Mesodermal cell (in vitro differentiated cells): ENCODE measurements around the gene TFPI2.

Source experiments
- H3K27ac ChIP-seq: 2 replicates; pipeline ENCODE4 v1.7.0; 2013; ENCODE audit warnings: mild to moderate bottlenecking, low read depth, low read length, moderate library complexity; ENCODE audit not compliant: severe bottlenecking
- H3K36me3 ChIP-seq: 2 replicates; pipeline ENCODE4 v1.7.1; 2013; ENCODE audit warnings: mild to moderate bottlenecking, low read length, moderate library complexity; ENCODE audit not compliant: control insufficient read depth, insufficient read depth
- H3K4me1 ChIP-seq: one replicate; pipeline ENCODE4 v1.7.1; 2013; ENCODE audit warnings: mild to moderate bottlenecking, low read length; ENCODE audit not compliant: insufficient read depth, control insufficient read depth, poor library complexity, severe bottlenecking
- H3K4me3 ChIP-seq: 2 replicates; pipeline ENCODE4 v1.7.0; 2013; ENCODE audit warnings: low read length, control low read depth, mild to moderate bottlenecking; ENCODE audit not compliant: insufficient read depth, poor library complexity, severe bottlenecking; ENCODE audit errors: extremely low read depth
- H3K9me3 ChIP-seq: 2 replicates; pipeline ENCODE4 v1.7.1; 2013; ENCODE audit warnings: mild to moderate bottlenecking, low read length, moderate library complexity; ENCODE audit not compliant: control insufficient read depth
- WGBS, 2 experiments: methylation state at CpG; one replicate each; pipeline ENCODE4 v1.1.5; 2013; ENCODE audit warnings: missing lambda C conversion rate in 2 of 2; ENCODE audit not compliant: insufficient coverage in 2 of 2; 5-methylcytosine and 5-hydroxymethylcytosine counted together

Gene TFPI2

DNA sequence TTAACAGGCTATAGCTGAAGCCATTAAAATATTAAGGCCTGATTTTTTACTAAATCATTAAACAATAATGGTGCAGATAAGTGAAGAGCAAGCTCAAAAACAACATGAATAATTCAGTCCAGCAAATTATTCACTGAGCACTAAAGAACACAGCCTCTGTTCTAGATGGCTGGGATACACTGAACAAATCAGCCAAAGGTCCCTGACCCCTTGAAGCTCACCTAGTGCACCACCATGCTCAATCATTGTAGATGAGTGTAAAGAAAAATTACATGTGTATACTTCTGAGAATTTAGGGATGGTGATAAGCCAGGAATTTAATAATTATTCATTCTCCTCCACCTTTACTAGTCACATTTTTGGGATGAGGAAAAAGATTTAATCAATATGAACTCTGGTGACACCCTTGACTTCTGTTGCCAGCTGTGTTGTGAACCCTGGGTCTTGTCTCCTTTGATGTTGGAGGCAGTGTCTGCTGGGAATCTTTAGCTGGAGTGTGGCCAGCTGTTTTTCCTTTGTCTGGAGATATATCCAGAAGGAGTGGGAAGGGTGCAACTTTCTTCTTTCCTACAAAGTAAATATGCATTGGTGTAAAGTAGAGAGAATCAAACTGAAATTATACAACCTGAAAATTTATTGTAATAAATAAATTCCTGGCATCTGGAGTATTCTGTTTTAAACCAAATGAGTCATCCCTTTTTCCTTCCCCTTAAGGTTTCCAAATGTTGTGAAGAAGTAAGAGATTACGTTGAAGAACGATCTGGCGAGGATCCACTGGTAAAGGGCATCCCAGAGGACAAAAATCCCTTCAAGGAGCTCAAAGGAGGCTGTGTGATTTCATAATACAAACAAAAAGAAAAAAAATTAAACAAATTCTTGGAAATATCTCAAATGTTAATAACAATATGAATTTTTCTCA, 19.8 kb upstream of the TFPI2 start:
- Histone ChIP-seq H3K4me1 (no peaks in the 10 kb centered on the region), H3K36me3 (no peaks in the 10 kb centered on the region), H3K9me3 (no peaks in the 10 kb centered on the region), H3K27ac (no peak overlapping the region), H3K4me3 (no peak overlapping the region)
- WGBS, 2 experiments, result no CpG with 5 or more reads among the region's 3 CpGs

DNA sequence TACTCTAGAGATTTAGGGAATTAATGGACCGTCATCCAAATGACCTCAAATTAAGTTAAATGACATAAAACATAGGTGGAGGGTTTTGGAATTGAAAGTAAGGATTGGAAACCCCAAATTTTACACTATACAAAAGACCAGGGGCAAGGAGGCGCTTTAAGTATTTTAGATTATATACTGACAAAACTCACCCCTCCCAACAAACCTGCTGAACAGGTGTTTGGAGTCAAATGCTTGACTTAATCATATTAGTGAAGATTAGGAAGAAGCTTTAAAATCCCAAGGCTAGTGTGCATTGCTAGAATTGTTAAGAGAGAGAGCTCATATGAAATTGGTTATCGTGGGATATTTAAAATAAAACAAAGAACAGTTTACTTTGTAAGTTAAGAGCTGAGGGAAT, 15.7 kb upstream of the TFPI2 start, which contains the start of gene GNGT1:
Gene GNGT1, plus strand, starts transcription at position 301 of the 400 bp plus-strand sequence. CDS start 180 bp downstream, outside the sequence.
- H3K36me3 ChIP-seq, result no peaks in the 10 kb centered on the region
- no peak within 1 kb of the TSS for H3K4me3 ChIP-seq
- no CpG with 5 or more reads among the region's 3 CpGs for WGBS, 2 experiments
- H3K4me1 ChIP-seq, result no peaks in the 10 kb centered on the region
- H3K9me3 ChIP-seq, result no peaks in the 10 kb centered on the region
- H3K27ac ChIP-seq, result no peak within 1 kb of the TSS

DNA sequence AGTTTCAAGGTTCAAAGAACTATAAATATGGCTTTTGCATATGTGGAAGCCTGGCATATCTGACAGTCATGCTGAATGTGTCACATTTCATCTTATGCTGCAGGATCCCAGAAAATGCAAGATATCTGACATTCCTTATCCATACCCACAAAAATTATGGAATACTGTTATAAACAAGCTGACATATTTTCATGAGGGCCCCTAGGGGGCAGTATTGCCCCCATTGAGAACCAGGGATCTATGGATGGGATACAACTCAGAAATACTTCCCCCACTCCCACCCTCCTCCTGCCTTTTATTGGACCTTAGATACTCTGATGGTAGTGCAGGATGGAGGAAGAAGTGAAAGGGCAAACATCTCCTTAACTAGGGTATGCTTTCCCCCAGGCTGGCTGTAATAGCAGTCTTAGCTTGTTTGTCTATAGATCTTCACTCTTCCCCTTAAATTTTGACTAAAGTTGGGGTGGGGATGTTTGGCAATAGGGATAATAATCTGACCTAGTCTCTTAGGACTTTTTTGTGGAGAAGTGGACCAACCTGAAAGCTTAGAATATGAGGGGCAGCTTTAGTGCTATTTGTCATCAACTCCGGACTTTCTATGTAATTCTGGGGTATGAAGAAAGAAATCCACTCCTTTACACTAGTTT, 12.3 kb upstream of the TFPI2 start:
- no peak overlapping the region for H3K27ac ChIP-seq
- no peaks in the 10 kb centered on the region for H3K36me3 ChIP-seq
- no peak overlapping the region for H3K4me3 ChIP-seq
- no CpG with 5 or more reads among the region's 1 CpG for WGBS, 2 experiments
- H3K9me3 ChIP-seq, result no peaks in the 10 kb centered on the region
- H3K4me1 ChIP-seq, result no peaks in the 10 kb centered on the region

DNA sequence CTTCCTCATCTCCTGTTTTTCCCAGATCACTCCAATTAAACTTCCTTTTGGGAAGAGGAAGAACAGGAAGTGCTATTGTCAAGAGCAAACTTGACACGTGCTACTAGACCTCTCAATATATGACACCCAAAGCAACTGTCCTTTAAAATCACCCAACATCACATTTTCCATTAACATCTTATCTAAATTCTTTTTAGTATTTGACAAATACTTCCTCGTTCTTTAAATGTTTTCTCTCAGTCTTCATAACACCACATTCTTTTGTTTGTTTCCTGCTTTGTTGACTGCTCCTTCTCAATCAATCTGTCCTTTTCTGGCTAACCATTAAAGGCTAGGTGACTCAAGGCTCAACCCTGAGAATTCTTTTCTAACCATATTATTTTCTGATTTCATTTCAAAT, 7.1 kb upstream of the TFPI2 start:
- Histone ChIP-seq H3K4me1 (peaks cover 4% of the 10 kb centered on the region), H3K27ac (no peak overlapping the region), H3K4me3 (no peak overlapping the region), H3K36me3 (no peaks in the 10 kb centered on the region), H3K9me3 (no peaks in the 10 kb centered on the region)
- 90 to 95% methylated on average over 2 of the region's 2 CpGs for WGBS, 2 experiments

DNA sequence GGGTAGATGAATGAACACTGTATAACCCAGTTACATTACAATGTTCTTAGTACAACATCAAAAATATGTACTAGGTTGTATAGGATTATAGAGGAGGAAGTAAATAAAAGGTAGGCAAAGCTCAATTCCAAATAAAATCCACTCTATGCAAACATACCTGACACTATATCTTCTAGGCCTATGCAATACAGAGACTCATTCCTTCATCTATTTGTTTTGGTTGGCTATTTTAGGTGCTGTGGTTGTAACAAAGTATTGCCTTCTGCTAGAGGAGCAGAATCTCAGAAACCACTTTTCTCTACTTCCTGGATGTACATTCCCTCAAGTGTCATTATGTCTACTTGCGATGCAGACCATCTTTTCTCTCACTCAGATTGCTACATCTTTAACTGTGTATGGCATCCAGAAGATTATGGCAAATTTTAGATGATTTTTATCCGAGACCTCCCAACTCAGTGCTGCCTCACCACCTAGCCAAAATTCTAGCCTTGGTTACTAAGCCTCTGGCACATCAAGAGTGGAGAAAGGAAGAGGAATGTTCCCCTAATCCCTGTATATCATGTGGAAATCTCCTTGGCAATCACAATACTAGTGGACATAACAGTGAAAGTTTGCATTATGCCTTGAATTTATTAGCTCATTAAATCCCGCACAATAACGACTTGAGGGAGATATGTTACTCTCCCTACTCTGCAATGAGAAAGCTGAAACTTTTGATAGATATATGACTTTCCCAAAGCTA, 5.5 kb upstream of the TFPI2 start:
- no peak overlapping the region for H3K27ac ChIP-seq
- 80 to 100% methylated on average over 1 of the region's 4 CpGs for WGBS, 2 experiments
- H3K36me3 ChIP-seq, result no peaks in the 10 kb centered on the region
- no peak overlapping the region for H3K4me3 ChIP-seq
- peaks cover 4% of the 10 kb centered on the region for H3K4me1 ChIP-seq
- no peaks in the 10 kb centered on the region for H3K9me3 ChIP-seq

DNA sequence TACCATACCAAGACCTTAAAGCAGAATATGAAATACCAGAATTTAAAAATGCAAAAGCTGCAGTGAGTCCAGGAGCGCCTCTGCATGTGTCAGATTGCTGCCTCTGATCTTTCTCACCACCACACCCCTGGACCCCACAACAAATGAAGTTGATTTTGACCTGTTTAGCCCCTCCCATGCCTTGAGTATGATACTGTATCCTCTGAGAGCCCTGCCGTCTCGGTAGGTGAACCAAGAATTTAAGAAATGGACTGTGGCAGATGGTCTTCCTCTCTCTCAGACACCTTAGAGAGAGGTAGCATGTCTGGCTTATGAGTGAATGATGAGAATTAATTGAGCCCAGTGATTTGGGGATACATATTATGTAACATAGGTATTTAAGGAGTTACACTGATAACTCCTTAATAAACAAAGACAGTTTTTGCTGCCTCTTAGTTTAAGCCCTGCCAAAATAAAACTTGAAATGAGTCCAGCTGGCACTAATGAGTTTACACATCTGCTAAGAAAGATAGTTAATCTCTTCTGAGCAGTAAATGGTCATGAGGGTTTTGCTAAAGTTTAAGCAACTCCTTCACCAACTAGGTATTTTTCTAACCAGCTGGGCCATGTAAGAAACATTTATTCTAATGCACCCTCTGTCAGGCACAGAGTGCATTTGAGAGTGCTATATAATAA, 4.5 kb upstream of the TFPI2 start:
- Histone ChIP-seq H3K4me1 (peaks cover 4% of the 10 kb centered on the region), H3K36me3 (no peaks in the 10 kb centered on the region), H3K9me3 (no peaks in the 10 kb centered on the region), H3K4me3 (no peak overlapping the region), H3K27ac (peak overlapping the region; percentile 16)
- 100% methylated on average over 1 to 3 of the region's 3 CpGs for WGBS, 2 experiments

DNA sequence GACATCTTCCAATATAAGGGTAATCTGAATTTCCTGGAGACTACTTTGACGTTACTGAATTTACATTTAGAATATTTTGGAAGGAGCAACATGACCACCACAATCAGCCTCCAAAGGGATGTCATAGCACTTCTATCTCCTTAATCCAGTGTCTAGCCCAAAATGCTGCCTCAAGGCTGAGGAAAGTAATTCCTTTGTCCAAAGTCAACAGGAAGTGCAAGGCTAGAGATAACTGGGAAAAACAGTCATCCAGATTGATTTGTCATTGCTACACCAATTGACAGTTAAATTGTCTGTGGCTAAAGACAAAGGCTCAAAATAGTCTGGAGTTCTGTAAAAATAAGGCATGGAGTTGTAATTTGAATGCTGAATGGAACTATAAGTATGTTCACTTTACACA, 3.9 kb upstream of the TFPI2 start:
- no CpG with 5 or more reads among the region's 1 CpG for WGBS, 2 experiments
- no peak overlapping the region for H3K4me3 ChIP-seq
- no peaks in the 10 kb centered on the region for H3K9me3 ChIP-seq
- peaks cover 4% of the 10 kb centered on the region for H3K4me1 ChIP-seq
- peak overlapping the region; percentile 16 for H3K27ac ChIP-seq
- no peaks in the 10 kb centered on the region for H3K36me3 ChIP-seq

DNA sequence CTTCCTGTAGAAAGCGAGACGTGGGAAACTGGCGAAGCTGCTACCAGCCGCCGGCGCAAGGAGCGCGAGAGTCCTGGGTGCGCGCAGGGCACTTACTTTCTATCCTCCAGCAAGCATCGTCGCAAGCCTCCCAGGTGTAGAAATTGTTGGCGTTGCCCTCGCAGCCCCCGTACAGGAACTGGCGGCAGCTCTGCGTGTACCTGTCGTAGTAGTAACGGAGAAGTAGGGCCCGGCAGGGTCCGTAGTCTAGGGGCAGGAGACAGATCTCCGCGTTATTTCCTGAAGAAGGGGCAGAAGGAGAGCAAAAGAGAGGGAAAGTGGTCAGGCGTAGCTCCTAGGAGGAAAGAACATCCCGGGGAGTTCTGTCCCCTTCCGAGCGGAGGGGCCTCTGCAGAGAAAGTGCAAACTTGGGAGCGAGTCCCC, 501 bp downstream of the TFPI2 start:
- Histone ChIP-seq H3K27ac (no peak overlapping the region), H3K4me3 (peak overlapping the region; percentile 64), H3K9me3 (no peaks in the 10 kb centered on the region), H3K36me3 (no peaks in the 10 kb centered on the region), H3K4me1 (peaks cover 4% of the 10 kb centered on the region)
- WGBS, 2 experiments, result 3 to 4% methylated on average over 27 to 28 of the region's 28 CpGs

DNA sequence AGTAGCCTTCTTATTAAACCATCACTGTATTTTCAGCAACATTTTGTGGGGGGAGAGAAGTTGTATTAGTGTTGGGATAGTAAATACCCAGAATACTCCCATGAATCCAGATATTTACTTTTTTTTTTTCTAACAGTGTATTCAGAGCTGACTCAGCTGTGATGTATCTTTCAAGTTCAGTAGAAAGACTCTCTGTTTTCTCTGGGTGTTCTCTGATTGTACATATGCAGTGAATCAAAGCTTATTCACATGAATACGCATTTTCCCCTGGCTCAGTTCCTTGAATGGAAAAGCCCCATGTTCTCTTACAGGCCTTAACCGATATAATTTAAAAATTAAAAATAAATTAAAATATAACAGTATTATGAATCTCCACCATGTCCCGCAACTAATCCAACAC, 1.3 kb downstream of the TFPI2 start:
- Histone ChIP-seq H3K27ac (no peak overlapping the region), H3K36me3 (no peaks in the 10 kb centered on the region), H3K4me1 (no peaks in the 10 kb centered on the region), H3K9me3 (no peaks in the 10 kb centered on the region), H3K4me3 (peak overlapping the region; percentile 64)
- WGBS, 2 experiments, result no CpG with 5 or more reads among the region's 3 CpGs

DNA sequence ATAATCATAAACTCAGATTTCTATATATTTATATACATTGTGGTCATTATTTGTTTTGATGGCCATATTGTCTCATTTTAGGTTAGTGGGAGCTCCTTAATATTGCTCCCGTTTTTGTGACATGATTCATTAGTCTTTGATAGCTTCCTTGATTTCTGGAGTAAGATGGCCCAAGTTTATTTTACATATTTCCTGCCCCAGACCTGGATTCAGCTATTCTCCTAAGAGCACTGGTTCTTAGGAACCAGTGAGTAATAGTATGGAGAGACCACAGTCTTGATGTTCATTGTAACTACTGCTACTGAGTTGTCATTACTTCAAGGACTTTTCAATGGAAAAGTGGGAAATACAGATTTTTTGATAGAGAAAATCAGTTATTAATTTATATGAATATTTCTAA, 6.0 kb downstream of the TFPI2 start:
- no CpG with 5 or more reads among the region's 1 CpG for WGBS, 2 experiments
- Histone ChIP-seq H3K27ac (no peak overlapping the region), H3K4me3 (no peak overlapping the region)

More for the DNA sequence above, 6.0 kb downstream of the TFPI2 start:
- Histone ChIP-seq H3K4me1 (no peaks in the 10 kb centered on the region), H3K36me3 (no peaks in the 10 kb centered on the region), H3K9me3 (peaks cover 2% of the 10 kb centered on the region)
